Coronary artery (tissue), 2 donors: ENCODE measurements around the gene FAM228A.

ENCODE experiments used
- DNase-seq: peaks from one replicate; pipeline ENCODE4 v3.0.0-alpha.2; 2017; ENCODE audit warnings: low spot score
- H3K27ac ChIP-seq, 2 donors: fragments of 200-600 bp; sonication (generic); one replicate each; pipeline ENCODE4 v1.5.1; 2016 to 2019
- H3K4me3 ChIP-seq: fragments of 200-600 bp; sonication (generic); 2 replicates; pipeline ENCODE4 v1.5.1; 2016; ENCODE audit warnings: mild to moderate bottlenecking, moderate library complexity
- CTCF ChIP-seq: fragments of 200-600 bp; sonication (generic); IDR thresholded peaks from one replicate; pipeline ENCODE4 v1.5.1; 2019; ENCODE audit warnings: antibody characterized with exemption

The FAM228A gene

DNA sequence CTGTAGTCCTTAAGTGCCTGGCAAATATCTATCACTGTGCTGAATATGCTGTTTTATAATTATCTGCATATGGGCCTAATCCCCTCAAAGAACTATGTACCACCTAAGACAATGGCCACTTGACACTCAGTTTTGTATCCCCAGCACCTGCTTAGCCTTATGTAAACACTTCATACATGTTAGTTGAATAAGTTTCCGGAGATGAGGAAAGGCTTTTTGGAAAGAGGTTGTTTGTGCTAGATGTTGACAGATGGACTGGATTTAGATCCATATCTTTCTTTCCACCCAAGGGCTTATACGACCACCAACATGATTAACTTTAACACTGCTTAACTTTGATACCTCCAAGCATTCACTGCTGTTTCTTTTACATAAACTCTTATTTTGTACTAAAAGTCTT, 63.3 kb downstream of the FAM228A start:
- no peak for DNase-seq
- TF ChIP-seq CTCF: no peak
- Histone ChIP-seq H3K27ac (no peak overlapping the region), H3K4me3 (no peak overlapping the region)

DNA sequence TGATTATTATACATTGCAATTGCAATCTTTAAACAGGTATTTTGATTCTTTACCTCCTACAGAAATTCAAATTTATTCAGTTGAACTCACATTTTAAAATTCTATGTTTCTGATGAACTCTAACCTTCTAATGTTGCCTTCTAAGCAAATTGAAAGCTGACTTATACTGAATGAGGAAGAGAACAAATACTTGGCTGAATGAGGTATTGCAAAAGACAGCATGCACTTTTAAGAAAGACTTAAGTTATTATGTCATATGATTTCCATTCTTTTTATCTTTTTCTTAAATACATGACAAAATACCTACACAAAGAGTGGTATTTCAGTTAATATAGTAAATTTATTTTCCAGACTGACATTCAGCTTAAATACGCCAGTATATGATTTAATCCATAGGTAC, 64.7 kb downstream of the FAM228A start:
- no peak for DNase-seq
- H3K4me3 ChIP-seq: no peak overlapping the region
- TF ChIP-seq CTCF: no peak
- H3K27ac ChIP-seq: no peak overlapping the region
